ENCODE results near the gene PPARA.

Gene PPARA

GRCh38 chr22:46202897-46203600, 52.7 kb downstream of the PPARA start:
- peaks cover 36 to 43% of the 10 kb centered on the region in 2 donors for H3K36me3 Mint-ChIP-seq
- H3K27ac Mint-ChIP-seq: peak overlapping the region; percentile 17

GRCh38 chr22:46203601-46203980, 53.3 kb downstream of the PPARA start:
- Mint-ChIP-seq H3K4me1 (no peaks in the 10 kb centered on the region), H3K27me3 (no peaks in the 10 kb centered on the region), H3K36me3 (peaks cover 39 to 47% of the 10 kb centered on the region in 2 donors), H3K27ac (no peak overlapping the region), H3K9me3 (peaks cover under 1 to 2% of the 10 kb centered on the region in 2 donors), H3K4me3 (no peak overlapping the region)
- DNase-seq (no peak), ATAC-seq (replicated peaks) (no peak)

More at GRCh38 chr22:46202897-46203600, 52.7 kb downstream of the PPARA start:
- Mint-ChIP-seq H3K4me3 (no peak overlapping the region), H3K9me3 (no peaks in the 10 kb centered on the region), H3K27me3 (no peaks in the 10 kb centered on the region), H3K4me1 (no peaks in the 10 kb centered on the region)
- ATAC-seq (replicated peaks) (no peak), DNase-seq (no peak)

GRCh38 chr22:46209262-46209661, 58.9 kb downstream of the PPARA start:
- no peak for ATAC-seq (replicated peaks)
- Mint-ChIP-seq H3K36me3 (peaks cover 54 to 65% of the 10 kb centered on the region in 2 donors), H3K4me3 (no peak overlapping the region), H3K27ac (no peak overlapping the region), H3K4me1 (peaks cover 0 to 1% of the 10 kb centered on the region in 2 donors), H3K27me3 (no peaks in the 10 kb centered on the region), H3K9me3 (peaks cover 6 to 13% of the 10 kb centered on the region in 2 donors)
- no peak for DNase-seq

- no peak for DNase-seq
- no peaks in the 10 kb centered on the region for H3K27me3 Mint-ChIP-seq
- H3K4me3 Mint-ChIP-seq: no peak overlapping the region
- peak overlapping the region; percentile 59 for H3K27ac Mint-ChIP-seq
- H3K9me3 Mint-ChIP-seq: peaks cover 6 to 13% of the 10 kb centered on the region in 2 donors
- no peak for ATAC-seq (replicated peaks)
- peaks cover 0 to 1% of the 10 kb centered on the region in 2 donors for H3K4me1 Mint-ChIP-seq
- H3K36me3 Mint-ChIP-seq: peaks cover 64 to 80% of the 10 kb centered on the region in 2 donors
Observed at GRCh38 chr22:46212195-46212594, 61.9 kb downstream of the PPARA start.

- Mint-ChIP-seq H3K4me3 (no peak overlapping the region), H3K9me3 (peaks cover 6 to 13% of the 10 kb centered on the region in 2 donors), H3K4me1 (peaks cover 0 to 1% of the 10 kb centered on the region in 2 donors), H3K27ac (no peak overlapping the region), H3K27me3 (no peaks in the 10 kb centered on the region), H3K36me3 (peaks cover 64 to 82% of the 10 kb centered on the region in 2 donors)
- ATAC-seq (replicated peaks) (no peak), DNase-seq (no peak)
Observed at GRCh38 chr22:46213052-46213451, 62.7 kb downstream of the PPARA start.

GRCh38 chr22:46214149-46214548, 63.8 kb downstream of the PPARA start:
- H3K27ac Mint-ChIP-seq: no peak overlapping the region
- peaks cover 64 to 80% of the 10 kb centered on the region in 2 donors for H3K36me3 Mint-ChIP-seq
- DNase-seq (no peak), ATAC-seq (replicated peaks) (no peak)
- no peaks in the 10 kb centered on the region for H3K27me3 Mint-ChIP-seq
- no peak overlapping the region for H3K4me3 Mint-ChIP-seq
- H3K9me3 Mint-ChIP-seq: peaks cover 4 to 5% of the 10 kb centered on the region in 2 donors
- peaks cover 0 to 1% of the 10 kb centered on the region in 2 donors for H3K4me1 Mint-ChIP-seq

GRCh38 chr22:46214616-46215015, 64.3 kb downstream of the PPARA start:
- DNase-seq (no peak), ATAC-seq (replicated peaks) (no peak)
- Mint-ChIP-seq H3K36me3 (peaks cover 64 to 80% of the 10 kb centered on the region in 2 donors), H3K4me1 (peaks cover 3 to 5% of the 10 kb centered on the region in 2 donors), H3K4me3 (no peak overlapping the region), H3K9me3 (peaks cover 0 to under 1% of the 10 kb centered on the region in 2 donors), H3K27ac (no peak overlapping the region), H3K27me3 (no peaks in the 10 kb centered on the region)

- DNase-seq (no peak), ATAC-seq (replicated peaks) (no peak)
- H3K27me3 Mint-ChIP-seq: no peaks in the 10 kb centered on the region
- peaks cover 8 to 16% of the 10 kb centered on the region in 2 donors for H3K4me1 Mint-ChIP-seq
- H3K9me3 Mint-ChIP-seq: no peaks in the 10 kb centered on the region
- no peak overlapping the region for H3K27ac Mint-ChIP-seq
- H3K4me3 Mint-ChIP-seq: no peak overlapping the region
- peaks cover 43 to 52% of the 10 kb centered on the region in 2 donors for H3K36me3 Mint-ChIP-seq
Observed at GRCh38 chr22:46219636-46220035, 69.3 kb downstream of the PPARA start.

GRCh38 chr22:46220921-46221320, 70.6 kb downstream of the PPARA start:
- peak overlapping the region; percentile 94 for H3K27ac Mint-ChIP-seq
- H3K4me3 Mint-ChIP-seq: peak overlapping the region in 1 of 2 donors; percentile 0
- peaks cover 0 to 2% of the 10 kb centered on the region in 2 donors for H3K9me3 Mint-ChIP-seq
- peaks cover 11 to 16% of the 10 kb centered on the region in 2 donors for H3K4me1 Mint-ChIP-seq
- peaks cover 49 to 51% of the 10 kb centered on the region in 2 donors for H3K36me3 Mint-ChIP-seq
- no peaks in the 10 kb centered on the region for H3K27me3 Mint-ChIP-seq
- ATAC-seq (replicated peaks) (peak; percentile 98), DNase-seq (peak; percentile 54)

- peaks cover 11 to 16% of the 10 kb centered on the region in 2 donors for H3K4me1 Mint-ChIP-seq
- no peaks in the 10 kb centered on the region for H3K27me3 Mint-ChIP-seq
- H3K9me3 Mint-ChIP-seq: peaks cover 0 to 2% of the 10 kb centered on the region in 2 donors
- H3K27ac Mint-ChIP-seq: no peak overlapping the region
- H3K4me3 Mint-ChIP-seq: no peak overlapping the region
- peaks cover 29 to 30% of the 10 kb centered on the region in 2 donors for H3K36me3 Mint-ChIP-seq
- DNase-seq (no peak), ATAC-seq (replicated peaks) (no peak)
Observed at GRCh38 chr22:46224044-46224897, 73.9 kb downstream of the PPARA start.

- Mint-ChIP-seq H3K9me3 (peaks cover 0 to 2% of the 10 kb centered on the region in 2 donors), H3K4me3 (no peak overlapping the region), H3K27me3 (no peaks in the 10 kb centered on the region), H3K36me3 (peaks cover 24 to 25% of the 10 kb centered on the region in 2 donors), H3K4me1 (peaks cover 7 to 12% of the 10 kb centered on the region in 2 donors), H3K27ac (no peak overlapping the region)
- no peak for ATAC-seq (replicated peaks)
- DNase-seq: no peak
Observed at GRCh38 chr22:46224898-46225290, 74.6 kb downstream of the PPARA start.

- ATAC-seq (replicated peaks): no peak
- no peak overlapping the region for H3K27ac Mint-ChIP-seq
- no peaks in the 10 kb centered on the region for H3K27me3 Mint-ChIP-seq
Observed at GRCh38 chr22:46225631-46226030, 75.3 kb downstream of the PPARA start.

GRCh38 chr22:46226577-46226976, 76.3 kb downstream of the PPARA start:
- Mint-ChIP-seq H3K9me3 (peaks cover 0 to 2% of the 10 kb centered on the region in 2 donors), H3K27me3 (no peaks in the 10 kb centered on the region), H3K27ac (no peak overlapping the region), H3K4me3 (no peak overlapping the region), H3K36me3 (peaks cover 17 to 23% of the 10 kb centered on the region in 2 donors), H3K4me1 (peaks cover 0 to 3% of the 10 kb centered on the region in 2 donors)
- DNase-seq (no peak), ATAC-seq (replicated peaks) (no peak)

More at GRCh38 chr22:46225631-46226030, 75.3 kb downstream of the PPARA start:
- peaks cover 21 to 29% of the 10 kb centered on the region in 2 donors for H3K36me3 Mint-ChIP-seq
- peaks cover 7 to 9% of the 10 kb centered on the region in 2 donors for H3K4me1 Mint-ChIP-seq
- no peak overlapping the region for H3K4me3 Mint-ChIP-seq
- DNase-seq: no peak
- peaks cover 0 to 2% of the 10 kb centered on the region in 2 donors for H3K9me3 Mint-ChIP-seq

GRCh38 chr22:46229701-46230100, 79.4 kb downstream of the PPARA start:
- ATAC-seq (replicated peaks) (no peak), DNase-seq (no peak)
- H3K4me1 Mint-ChIP-seq: peaks cover 5% of the 10 kb centered on the region in 2 donors

More at GRCh38 chr22:46229701-46230100, 79.4 kb downstream of the PPARA start:
- peaks cover 0 to 2% of the 10 kb centered on the region in 2 donors for H3K9me3 Mint-ChIP-seq
- H3K4me3 Mint-ChIP-seq: no peak overlapping the region
- H3K36me3 Mint-ChIP-seq: peaks cover 19% of the 10 kb centered on the region in 2 donors
- no peaks in the 10 kb centered on the region for H3K27me3 Mint-ChIP-seq
- no peak overlapping the region for H3K27ac Mint-ChIP-seq

Measured in stimulated activated naive B cell treated with anti-CD40 and anti-IgM and Interleukin-4, amounts not matched to agents 10 μg/mL and 1 μg/mL and 100 μg/mL, for 72 hours (primary cell).